Omental fat pad (tissue), 4 donors: ENCODE measurements around the gene CBX6. TPM values are rescaled to one million over a fixed set of nuclear protein-coding genes. Genes with fewer than 3 reads are reported as not detected.

ENCODE experiments used
- ATAC-seq: fragments of 150-250 bp; one replicate; pipeline ENCODE4 v1.9.1; 2016; ENCODE audit warnings: mild to moderate bottlenecking, moderate library complexity; ENCODE audit not compliant: low FRiP score
- DNase-seq: peaks from one replicate; pipeline ENCODE4 v3.0.0-alpha.2; 2019; ENCODE audit warnings: low spot score
- total RNA-seq, 4 donors: library from RNA; depleted of rRNA; stranded (reverse); fragments of >200 nt; gene quantifications; one replicate each; pipeline ENCODE4 v1.1.0, GENCODE V29; 2016
- TF ChIP-seq, protein P1 (sequence below), 3 donors: fragments of 450-650 bp; IDR thresholded peaks; one replicate each; pipeline ENCODE4 v1.5.1; 2016 to 2017; ENCODE audit warnings: antibody characterized with exemption in 3 of 3, mild to moderate bottlenecking in 3 of 3, moderate library complexity in 2 of 3

Gene CBX6
- total RNA-seq, 4 donors from 2014 or later = 27.4 to 59.6 (median 34.9) TPM

DNA sequence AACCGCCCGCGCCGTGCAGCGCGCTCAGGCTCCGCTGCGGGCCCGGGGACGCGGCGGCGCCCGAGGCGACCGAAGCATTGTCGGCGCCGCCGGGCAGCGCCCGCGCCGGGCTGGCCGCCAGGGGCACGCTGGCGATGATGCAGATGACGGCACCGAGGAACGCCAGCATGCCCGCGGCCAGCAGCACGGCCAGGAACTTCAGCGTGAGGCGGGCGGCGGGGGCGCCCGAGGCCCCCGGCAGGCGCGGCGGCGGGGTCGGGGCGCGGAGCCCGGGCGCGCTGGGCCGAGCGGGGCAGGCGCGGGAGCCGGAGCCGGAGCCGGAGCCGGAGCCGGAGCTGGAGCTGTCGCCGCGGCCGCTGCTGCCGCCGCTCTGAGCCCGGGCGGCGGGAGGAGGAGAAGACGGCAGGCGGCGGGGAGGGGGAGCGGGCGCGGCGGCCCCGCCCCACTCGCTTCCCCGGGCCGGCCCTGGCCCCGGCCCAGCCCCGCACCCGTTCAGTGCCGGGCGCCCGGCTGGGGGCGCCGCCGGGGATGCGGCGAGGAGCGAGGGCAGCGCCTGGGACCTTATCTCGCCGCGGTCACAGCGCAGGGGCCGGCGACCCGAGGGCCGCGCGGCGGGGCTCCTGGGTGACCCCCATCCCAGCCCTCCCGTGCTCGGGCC lies 28.2 kb downstream of the CBX6 start, which contains the start of gene NPTXR:
Gene NPTXR, minus strand, starts transcription at position 372 of the 658 bp plus-strand sequence.
- DNase-seq (no peak), ATAC-seq (peak; percentile 63)
- TF ChIP-seq, protein P1, sequence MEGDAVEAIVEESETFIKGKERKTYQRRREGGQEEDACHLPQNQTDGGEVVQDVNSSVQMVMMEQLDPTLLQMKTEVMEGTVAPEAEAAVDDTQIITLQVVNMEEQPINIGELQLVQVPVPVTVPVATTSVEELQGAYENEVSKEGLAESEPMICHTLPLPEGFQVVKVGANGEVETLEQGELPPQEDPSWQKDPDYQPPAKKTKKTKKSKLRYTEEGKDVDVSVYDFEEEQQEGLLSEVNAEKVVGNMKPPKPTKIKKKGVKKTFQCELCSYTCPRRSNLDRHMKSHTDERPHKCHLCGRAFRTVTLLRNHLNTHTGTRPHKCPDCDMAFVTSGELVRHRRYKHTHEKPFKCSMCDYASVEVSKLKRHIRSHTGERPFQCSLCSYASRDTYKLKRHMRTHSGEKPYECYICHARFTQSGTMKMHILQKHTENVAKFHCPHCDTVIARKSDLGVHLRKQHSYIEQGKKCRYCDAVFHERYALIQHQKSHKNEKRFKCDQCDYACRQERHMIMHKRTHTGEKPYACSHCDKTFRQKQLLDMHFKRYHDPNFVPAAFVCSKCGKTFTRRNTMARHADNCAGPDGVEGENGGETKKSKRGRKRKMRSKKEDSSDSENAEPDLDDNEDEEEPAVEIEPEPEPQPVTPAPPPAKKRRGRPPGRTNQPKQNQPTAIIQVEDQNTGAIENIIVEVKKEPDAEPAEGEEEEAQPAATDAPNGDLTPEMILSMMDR (IDR thresholded peaks at IDR 0.05) = no peak

DNA sequence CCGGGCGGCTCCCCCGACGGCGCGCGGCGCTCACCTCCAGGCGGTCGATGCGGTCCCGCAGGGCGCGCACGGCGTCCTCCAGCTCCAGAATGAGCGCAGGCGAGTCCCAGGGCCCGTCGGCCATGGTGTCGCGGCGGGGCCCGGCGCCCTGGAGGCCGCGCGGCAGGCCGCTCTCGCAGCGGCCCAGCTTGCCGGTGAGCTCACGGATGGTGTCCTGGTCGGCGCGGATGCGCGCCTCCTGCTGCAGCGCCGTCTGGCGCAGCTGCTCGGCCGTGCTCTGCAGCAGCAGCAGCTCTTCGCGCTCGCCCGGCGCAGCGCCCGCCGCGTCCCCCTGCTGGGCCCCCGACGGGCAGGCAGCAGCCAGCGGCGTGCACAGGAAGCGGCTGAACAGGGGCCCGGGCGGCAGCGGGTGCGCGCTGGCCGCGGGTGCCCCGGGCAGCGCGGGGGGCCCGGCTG lies 28.8 kb downstream of the CBX6 start:
- peak; percentile 57 for ATAC-seq
- TF ChIP-seq, protein P1 (IDR thresholded peaks at IDR 0.05) = no peak
- DNase-seq = no peak

DNA sequence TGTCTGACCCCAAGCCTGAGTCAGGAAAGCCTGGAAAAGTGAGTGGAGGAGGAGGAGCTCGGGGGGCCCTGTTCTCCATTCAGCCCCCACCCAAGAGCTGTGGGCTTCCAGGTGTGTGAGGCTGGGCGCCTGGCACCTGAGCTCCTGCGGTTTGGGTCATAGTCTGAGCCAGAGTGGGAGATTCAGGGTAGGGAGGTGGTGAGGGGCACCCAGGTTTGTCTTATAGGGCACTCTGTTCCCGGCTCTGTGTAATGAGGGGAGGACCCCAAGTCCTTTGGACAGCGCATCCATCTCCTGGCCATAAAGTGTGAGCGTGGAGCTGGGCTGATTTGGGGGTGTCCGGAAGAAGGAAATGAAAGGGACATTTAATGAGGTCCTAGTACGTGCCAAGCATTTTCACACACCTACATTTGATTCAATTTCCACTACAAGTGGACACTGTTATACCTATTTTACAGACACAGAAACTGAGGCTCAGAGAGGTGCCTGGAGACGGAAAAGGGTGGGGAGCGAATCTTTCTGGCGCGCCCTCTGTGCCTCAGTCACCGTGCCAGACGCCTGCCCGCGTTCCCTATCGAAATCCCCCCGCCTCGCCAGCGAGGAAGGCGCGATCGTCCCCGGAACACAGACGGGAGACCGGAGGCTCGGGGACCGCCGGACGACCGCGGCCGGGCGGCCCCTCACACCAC lies 29.4 kb downstream of the CBX6 start:
- no peak for ATAC-seq
- TF ChIP-seq, protein P1 (IDR thresholded peaks at IDR 0.05) = no peak
- DNase-seq = no peak

DNA sequence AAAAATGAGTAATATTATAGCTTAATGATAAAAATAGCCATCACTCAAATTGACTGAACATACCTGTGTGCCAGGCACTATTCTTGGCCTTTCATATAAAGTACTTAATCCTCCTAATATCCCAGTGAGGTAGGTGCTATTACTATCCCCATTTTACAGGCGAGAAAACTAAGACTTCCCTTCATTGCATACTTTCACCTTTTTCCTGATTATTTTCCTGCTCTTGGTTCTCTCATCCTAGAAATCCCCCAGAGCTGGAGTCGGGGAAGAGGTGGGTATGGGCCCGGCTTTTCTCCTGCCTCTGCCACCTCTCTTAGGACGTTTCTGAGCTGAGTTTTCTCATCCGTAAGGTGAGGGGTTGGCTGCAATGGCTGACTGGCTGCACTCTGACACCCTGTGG lies 30.4 kb downstream of the CBX6 start:
- ATAC-seq = no peak
- DNase-seq = no peak
- TF ChIP-seq, protein P1 (IDR thresholded peaks at IDR 0.05) = no peak

DNA sequence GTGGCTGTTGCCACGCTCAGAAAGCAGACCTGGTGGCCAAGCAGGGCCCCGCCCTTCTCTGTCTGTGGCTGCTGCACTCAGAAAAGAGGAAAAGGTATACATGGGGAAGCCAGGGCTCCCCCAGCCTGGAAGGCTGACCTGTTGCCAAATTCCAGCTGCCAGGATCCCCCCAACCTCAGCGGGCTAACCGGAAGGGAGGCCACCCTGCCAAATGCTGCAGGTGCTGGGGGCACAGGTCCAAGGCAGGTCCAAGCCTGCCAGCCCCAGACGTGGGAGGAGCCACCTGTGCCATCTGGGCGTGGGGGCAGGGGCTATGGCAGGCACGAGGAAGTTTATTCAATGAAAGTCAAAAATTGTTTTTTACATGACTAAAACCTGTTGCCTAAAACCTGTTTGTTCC lies 30.8 kb downstream of the CBX6 start:
- no peak for DNase-seq
- TF ChIP-seq, protein P1 (IDR thresholded peaks at IDR 0.05) = no peak
- ATAC-seq = no peak

DNA sequence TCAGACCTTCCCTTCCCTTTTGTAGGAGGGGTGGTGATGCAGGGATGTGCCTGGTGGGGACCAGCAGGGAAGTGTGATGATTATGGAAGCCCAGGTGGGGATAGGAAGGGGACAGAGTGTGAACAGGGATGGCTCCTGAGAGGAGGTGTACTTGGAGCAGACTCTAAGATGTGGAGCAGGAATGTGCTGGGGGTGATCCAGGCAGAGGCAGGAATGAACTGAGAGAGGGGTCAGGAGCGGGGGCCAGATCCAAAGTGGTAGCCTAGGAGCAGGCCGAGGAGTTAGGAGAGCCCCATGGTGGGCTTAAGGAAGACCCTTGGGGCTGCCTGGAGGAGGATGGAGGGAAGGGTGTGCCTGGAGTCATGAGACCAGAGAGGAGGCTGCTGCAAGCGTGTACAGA lies 31.9 kb downstream of the CBX6 start:
- no peak for ATAC-seq
- TF ChIP-seq, protein P1 (IDR thresholded peaks at IDR 0.05) = no peak
- DNase-seq = no peak

DNA sequence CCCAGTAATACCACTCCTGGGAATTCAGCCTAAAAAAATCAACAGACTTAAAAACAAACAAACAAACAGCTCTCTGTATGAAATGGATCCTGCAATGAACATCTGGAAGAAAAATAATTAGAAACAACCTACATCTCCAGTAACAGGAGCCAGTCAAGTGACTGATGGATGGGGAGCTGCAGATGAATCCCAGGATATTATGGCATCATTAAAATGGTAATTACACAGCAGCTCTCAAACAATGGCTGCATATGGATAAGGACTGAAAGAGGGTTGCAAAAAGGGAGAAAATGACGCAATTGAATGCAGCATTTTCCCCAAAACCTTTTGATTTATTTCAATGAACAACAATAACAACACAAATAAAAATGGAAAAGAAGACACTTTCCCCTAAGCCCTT lies 32.3 kb downstream of the CBX6 start:
- ATAC-seq (no peak), DNase-seq (no peak)
- TF ChIP-seq, protein P1 (IDR thresholded peaks at IDR 0.05) = no peak
